DMS153 treated with DMSO at 0.1 percent for 48 hours (cell line): ENCODE measurements around the gene UBE2J2.
A peak's percentile ranks its signal among the peaks of the same experiment; 100 is the strongest.

Source experiments
- DNase-seq: peaks from one replicate; lab custom pipeline; 2025; ENCODE audit not compliant: unreplicated experiment; lab: John Stamatoyannopoulos, UW

The UBE2J2 gene

GRCh38 chr1:1215080-1215676 lies 58.5 kb downstream of the UBE2J2 start:
- DNase-seq = no peak

DNA sequence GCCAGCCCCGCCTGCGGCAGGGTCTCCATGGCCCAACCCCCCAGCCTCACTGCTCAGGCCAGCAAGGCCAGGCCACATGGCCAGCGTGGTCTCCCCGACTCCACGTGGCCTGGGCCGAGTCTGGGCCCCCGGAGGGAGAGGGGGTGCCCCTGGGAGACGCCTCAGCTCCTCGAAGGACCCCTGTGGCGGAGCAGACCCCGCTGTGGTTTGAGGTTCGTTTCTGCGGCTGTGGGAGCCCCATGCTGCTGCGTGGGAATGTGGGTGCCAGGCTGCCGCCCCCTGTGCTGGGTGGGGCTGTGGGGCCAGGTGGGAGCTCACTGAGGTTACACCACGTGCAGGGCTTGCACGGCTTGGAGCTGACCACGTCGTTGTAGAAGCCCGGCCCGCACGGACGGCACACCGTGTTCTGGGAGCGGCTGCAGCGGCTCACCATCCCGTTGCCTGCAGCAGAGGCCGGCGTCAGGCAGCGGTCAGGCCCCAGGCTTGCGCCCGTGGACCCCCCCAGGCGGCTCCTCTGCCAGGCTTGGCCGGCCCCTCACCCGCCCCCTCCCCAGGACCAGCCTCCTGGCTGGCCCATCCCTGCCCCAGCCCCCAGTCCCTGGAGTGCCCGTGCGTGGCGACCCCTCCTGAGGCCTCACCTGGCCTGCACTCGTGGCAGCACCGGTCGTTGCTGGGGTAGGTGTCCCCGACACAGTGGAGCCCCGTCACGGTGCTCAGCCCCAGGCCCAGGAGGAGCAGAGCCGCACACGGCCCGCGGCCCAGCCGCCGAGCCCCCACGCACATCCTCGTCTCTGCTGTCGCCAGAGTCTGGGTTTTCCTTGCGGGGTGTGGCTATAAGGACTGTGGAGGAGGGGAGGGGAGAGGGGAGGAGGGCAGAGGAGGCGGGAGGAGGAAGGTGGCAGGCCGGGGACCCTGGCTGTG lies 60.0 kb downstream of the UBE2J2 start, which contains the start of gene TNFRSF4:
Gene TNFRSF4, minus strand, starts transcription at position 809 of the 921 bp plus-strand sequence. Its CDS starts 26 bp downstream, at position 783.
- DNase-seq = no peak

DNA sequence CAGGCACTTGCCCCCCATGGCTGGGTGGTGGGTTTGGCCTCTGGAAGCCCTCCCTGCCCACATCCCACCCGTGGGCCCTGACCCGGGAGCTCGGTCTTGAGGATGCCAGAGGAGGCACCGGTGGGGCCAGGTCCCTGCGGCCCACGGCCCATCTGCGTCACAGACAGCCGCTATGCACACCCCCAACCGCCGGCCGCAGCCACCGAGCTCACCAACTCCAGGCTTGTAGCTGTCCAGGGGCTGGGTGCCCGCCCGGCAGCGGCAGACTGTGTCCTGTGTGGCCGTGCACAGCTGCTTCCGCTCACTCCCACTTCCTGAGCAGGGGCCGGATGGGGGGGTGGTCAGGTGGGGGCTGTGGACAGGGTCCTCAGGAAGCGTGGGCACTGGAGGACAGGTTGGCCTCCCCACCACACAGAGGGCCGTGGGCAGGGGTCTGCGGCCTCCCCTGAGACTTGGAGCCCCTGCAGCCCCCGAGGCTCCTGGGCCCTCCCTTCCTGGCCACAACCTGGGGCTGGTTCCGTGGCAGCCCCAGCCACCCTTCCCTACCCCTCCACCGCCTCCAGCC lies 60.8 kb downstream of the UBE2J2 start:
- DNase-seq = no peak

DNA sequence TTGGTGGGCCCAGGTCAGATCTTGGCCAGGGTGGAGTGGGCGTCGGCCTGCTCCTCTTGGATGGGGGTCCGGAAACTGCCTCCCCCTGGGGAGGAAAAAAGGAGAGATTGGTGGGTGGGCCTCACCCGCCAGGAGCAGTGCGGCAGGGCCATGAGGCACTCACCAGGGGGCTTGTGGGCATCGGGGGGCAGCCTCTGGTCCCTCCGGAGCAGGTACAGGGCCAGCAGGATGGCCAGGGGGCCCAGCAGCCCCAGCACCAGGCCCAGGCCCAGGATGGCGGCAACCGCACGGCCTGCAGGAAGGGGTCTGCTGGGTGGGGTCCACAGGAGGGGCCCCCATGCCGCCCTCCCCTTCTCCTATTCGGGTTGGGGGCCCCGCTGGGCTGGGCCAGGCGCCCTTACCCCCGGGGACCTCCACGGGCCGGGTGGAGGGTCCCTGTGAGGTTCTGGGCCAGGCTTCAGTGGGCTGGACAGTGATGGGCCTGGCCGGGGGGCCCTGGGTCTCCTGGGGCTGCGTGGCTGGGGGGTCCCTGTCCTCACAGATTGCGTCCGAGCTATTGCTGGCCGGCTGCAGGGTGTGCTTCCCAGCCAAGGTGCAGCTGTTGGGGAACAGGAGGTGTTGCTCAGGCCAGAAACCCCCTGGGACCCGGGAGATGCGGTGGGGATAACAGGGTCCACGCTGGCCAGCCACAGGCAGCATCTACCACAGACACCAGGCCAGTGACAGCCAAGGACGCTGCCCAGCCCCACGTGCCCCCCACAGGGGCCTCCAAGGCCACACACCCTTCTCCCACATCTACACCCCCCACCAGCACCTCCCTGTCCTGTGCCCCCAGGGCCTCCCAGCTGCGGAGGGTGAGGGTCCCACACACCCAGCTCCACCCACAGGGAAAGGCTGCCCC lies 61.9 kb downstream of the UBE2J2 start:
- DNase-seq = no peak

GRCh38 chr1:1210726-1211540 lies 62.7 kb downstream of the UBE2J2 start:
- DNase-seq = no peak

DNA sequence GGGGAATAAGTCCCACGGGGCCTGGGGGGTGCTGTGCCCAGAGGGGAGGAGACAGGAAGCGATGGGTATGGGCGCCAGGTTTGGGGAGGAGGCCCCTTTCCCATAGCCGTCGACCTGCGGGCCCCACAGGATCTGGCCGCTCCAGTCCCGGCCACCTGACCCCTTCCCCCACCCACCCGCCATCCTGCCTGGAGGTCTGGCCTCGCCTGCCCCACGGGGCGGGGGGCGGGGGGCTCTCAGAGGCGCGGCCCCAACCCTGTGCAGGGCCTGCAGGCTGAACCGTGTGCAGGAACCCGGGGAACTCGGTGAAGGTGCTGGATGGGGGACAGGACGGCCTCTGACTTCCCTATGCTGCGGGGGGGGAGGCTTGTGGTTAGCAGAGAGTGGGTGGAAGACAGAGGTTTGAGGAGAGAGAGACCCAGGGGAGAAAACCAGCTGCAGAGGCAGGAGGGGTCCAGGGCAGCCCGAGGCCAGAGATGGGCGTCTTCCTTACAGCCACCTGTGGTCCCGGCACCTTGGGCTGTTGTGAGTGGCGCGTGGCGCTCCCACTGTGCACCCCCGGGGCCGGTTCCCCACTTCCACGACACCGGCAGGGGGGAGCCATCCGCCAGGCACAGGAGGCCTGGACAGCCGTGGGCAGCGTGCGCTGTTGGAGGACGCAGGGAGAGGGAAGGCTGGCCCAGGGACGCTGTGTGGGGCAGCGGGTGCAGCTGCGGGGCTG lies 64.8 kb downstream of the UBE2J2 start:
- no peak for DNase-seq

DNA sequence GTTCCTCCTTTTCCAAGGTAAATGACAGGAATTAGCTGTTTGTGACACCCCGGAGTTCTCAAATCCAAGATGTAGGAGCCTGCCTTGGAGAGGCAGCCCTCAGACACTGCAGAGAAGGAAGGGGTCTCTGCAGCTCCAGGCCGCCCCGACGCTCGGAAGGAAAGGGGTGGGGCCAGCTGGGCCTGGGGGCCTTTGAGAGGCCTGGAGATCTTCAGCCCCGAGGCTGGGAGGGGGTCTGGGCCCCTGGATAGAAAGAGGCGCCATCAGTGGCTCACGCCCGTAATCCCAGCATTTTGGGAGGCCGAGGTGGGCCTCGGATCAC lies 66.1 kb downstream of the UBE2J2 start:
- DNase-seq = no peak

- DNase-seq = no peak
These were observed 66.6 kb downstream of the UBE2J2 start for GRCh38 chr1:1206966-1207531.

DNA sequence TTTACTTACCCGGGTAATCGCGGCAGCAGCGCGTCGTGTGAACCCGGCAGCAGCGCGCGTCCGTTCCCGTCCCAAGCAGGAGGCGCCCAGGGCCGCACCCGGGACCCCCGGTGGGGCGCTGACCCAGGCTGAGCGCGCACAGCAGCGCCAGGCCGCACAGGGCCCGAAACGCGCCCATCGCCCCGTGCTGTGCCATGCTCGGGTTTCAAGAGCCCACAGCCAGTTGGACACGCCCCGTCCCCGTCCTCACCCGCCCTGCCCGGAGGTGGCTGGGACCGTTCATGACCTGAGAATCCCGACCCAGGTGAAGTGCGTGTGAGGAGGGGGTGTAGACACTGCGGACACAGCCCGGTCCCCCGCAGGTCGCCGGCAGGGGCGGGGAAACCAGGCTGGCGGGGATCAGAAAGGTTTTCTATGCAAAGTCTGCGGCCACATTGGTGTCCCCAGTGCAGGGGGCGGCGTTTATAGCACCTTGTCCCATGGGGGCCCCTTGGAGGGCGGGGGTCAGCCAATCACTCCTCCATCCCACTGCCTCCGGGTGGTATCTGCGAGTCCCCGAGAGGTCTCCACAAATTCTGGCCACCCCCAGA lies 67.2 kb downstream of the UBE2J2 start, which contains the start of gene TNFRSF18:
Gene TNFRSF18, minus strand, starts transcription at position 217 of the 590 bp plus-strand sequence. Its CDS starts 21 bp downstream, at position 196.
- DNase-seq = peak; percentile 49

- no peak for DNase-seq
These were observed 67.8 kb downstream of the UBE2J2 start for GRCh38 chr1:1205769-1206375.

- DNase-seq = no peak
These were observed 68.5 kb downstream of the UBE2J2 start for GRCh38 chr1:1204998-1205768.

- DNase-seq = no peak
These were observed 69.2 kb downstream of the UBE2J2 start for GRCh38 chr1:1204425-1204920.
